Glutamatergic neuron (in vitro differentiated cells): Measurements from ENCODE around the gene KLK15. TPM values are rescaled to one million over a fixed set of nuclear protein-coding genes. Genes with fewer than 3 reads are reported as not detected.
A peak's percentile ranks its signal among the peaks of the same experiment; 100 is the strongest.

Source experiments
- DNase-seq: peaks from one replicate; pipeline ENCODE4 v3.0.0; 2022
- H3K27ac Mint-ChIP-seq: one replicate; pipeline ENCODE4 v1.8.0; 2020; ENCODE audit warnings: mild to moderate bottlenecking, mixed read lengths, inconsistent platforms; ENCODE audit not compliant: unreplicated experiment
- H3K27me3 Mint-ChIP-seq: one replicate; pipeline ENCODE4 v1.8.0; 2020; ENCODE audit warnings: mild to moderate bottlenecking, moderate library complexity, mixed read lengths, inconsistent platforms; ENCODE audit not compliant: unreplicated experiment
- H3K36me3 Mint-ChIP-seq: one replicate; pipeline ENCODE4 v1.8.0; 2020; ENCODE audit warnings: mild to moderate bottlenecking, mixed read lengths, inconsistent platforms; ENCODE audit not compliant: unreplicated experiment
- H3K4me1 Mint-ChIP-seq: one replicate; pipeline ENCODE4 v1.8.0; 2020; ENCODE audit warnings: mild to moderate bottlenecking, low read depth, mixed read lengths, inconsistent platforms; ENCODE audit not compliant: unreplicated experiment
- H3K4me3 Mint-ChIP-seq: one replicate; pipeline ENCODE4 v1.8.0; 2020; ENCODE audit warnings: mild to moderate bottlenecking, mixed read lengths, inconsistent platforms; ENCODE audit not compliant: unreplicated experiment
- H3K9me3 Mint-ChIP-seq: one replicate; pipeline ENCODE4 v1.8.0; 2020; ENCODE audit warnings: mild to moderate bottlenecking, moderate library complexity, mixed read lengths, inconsistent platforms; ENCODE audit not compliant: unreplicated experiment
- total RNA-seq: library from RNA; stranded (reverse); fragmentation: NEBNext Ultra II Directional; extraction: Animal tissue kit (Norgen Biotek cat#: 25700); gene quantifications from one replicate; pipeline ENCODE4 v1.2.1, GENCODE V29; 2021; ENCODE audit not compliant: unreplicated experiment
- TF ChIP-seq, protein P1 (sequence below): fragments of 200-600 bp; sonication (generic); IDR thresholded peaks from one replicate; pipeline ENCODE4 v1.5.0; 2021; ENCODE audit not compliant: partially characterized antibody, unreplicated experiment

The KLK15 gene
- total RNA-seq, 1 donor from 2014 or later = not detected

DNA sequence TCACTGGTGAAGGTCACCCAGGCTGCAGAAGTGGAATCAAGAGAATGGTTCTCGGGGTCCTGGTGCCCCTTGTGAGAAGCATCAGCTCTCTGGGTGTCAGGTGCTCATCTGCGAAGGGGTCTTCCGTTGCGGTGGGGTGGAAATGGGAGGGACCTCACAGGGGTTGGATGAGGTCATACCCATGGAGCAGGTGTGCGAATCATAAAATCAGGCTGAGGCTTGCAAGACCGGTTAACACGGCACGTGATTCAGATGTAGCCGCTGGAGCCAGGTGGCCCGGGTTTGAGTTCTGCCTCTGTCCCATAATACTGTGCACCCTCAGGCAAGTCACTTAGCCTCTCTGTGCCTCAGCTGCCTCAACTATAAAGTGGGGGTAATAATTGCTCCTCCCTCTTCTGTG lies 3.9 kb upstream of the KLK15 start:
- Mint-ChIP-seq H3K4me3 (no peak overlapping the region), H3K27me3 (peaks cover 11% of the 10 kb centered on the region)

DNA sequence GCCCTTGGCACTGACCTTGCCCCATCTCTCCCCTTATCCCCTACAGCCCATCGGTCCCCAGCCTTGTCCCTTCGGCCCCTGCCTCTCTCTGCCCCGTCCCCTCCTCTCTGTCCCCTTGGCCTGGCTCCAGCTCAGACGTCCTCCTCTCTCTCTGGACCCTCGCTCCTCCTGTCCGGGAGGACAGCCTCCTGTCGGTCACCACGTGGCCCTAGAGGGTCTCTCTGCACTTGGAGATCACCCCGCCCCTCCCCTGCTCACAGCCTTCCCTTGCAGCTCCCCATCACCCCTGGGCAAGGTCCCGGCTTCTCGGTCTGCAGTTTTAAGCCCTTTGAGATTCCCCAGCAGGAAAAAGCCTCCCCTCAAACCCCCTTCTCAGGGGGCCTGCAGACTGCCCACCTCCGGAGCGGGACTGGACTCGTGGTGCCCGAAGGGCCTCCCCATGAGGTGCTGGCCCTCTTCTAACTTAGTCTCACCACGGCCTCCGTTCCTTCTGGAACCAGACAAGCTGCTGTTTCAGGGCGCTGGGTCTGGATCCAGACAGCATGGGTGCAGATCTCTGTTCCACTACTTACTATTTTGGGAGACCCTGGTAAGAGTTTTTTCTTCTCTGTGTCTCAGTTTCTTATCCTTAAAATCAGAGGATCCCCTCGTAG lies 3.3 kb upstream of the KLK15 start:
- Mint-ChIP-seq H3K4me3 (peak overlapping the region; percentile 93), H3K9me3 (peaks cover 12% of the 10 kb centered on the region), H3K4me1 (no peaks in the 10 kb centered on the region), H3K27me3 (peaks cover 11% of the 10 kb centered on the region), H3K36me3 (peaks cover 5% of the 10 kb centered on the region), H3K27ac (peak overlapping the region; percentile 26)
- TF ChIP-seq, protein P1, sequence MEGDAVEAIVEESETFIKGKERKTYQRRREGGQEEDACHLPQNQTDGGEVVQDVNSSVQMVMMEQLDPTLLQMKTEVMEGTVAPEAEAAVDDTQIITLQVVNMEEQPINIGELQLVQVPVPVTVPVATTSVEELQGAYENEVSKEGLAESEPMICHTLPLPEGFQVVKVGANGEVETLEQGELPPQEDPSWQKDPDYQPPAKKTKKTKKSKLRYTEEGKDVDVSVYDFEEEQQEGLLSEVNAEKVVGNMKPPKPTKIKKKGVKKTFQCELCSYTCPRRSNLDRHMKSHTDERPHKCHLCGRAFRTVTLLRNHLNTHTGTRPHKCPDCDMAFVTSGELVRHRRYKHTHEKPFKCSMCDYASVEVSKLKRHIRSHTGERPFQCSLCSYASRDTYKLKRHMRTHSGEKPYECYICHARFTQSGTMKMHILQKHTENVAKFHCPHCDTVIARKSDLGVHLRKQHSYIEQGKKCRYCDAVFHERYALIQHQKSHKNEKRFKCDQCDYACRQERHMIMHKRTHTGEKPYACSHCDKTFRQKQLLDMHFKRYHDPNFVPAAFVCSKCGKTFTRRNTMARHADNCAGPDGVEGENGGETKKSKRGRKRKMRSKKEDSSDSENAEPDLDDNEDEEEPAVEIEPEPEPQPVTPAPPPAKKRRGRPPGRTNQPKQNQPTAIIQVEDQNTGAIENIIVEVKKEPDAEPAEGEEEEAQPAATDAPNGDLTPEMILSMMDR = no peak
- no peak for DNase-seq

More for the DNA sequence above, 3.9 kb upstream of the KLK15 start:
- H3K36me3 Mint-ChIP-seq = peaks cover 5% of the 10 kb centered on the region
- no peak for DNase-seq
- H3K9me3 Mint-ChIP-seq = peaks cover 12% of the 10 kb centered on the region
- H3K27ac Mint-ChIP-seq = no peak overlapping the region
- H3K4me1 Mint-ChIP-seq = no peaks in the 10 kb centered on the region
- TF ChIP-seq, protein P1 = no peak

DNA sequence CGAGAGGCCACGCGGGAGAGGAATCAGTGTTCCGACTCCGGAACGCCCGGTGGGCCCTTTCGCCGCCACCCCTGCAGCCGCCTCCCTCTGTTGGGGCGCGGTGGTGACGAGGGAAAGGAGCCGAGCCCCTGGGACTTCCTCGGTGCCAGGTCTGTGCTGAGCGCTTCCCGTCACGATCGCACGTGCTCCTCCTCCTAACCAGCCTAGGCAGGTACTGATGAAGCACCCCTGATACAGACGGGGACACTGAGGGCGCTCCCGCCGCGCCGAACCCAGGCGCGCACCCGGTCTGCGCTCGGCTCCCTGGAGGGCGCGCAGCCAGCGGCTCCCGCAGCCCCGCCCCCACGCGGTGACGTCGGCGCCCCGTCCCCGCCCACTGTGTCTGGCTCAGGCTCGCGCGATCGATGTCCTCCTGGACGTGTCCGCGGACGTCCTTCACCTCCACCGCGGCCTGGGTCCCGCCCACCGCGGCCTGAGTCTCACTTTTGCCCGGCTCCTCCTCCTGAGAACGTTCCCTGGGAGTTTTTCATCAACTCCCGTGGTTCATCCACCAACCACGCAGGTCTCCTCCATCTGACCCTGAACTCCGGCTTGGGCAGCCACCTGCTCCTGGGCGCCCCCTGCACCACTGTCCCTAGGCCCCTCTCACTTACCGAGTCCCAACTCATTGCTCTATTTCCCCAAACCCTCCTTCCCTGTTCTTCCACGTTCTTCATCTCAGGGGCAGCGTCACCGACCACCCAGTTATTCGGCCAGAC lies 2.6 kb upstream of the KLK15 start:
- TF ChIP-seq, protein P1 = no peak
- Mint-ChIP-seq H3K27ac (peak overlapping the region; percentile 26), H3K4me3 (peak overlapping the region; percentile 93), H3K4me1 (no peaks in the 10 kb centered on the region), H3K9me3 (peaks cover 10% of the 10 kb centered on the region), H3K36me3 (no peaks in the 10 kb centered on the region), H3K27me3 (peaks cover 11% of the 10 kb centered on the region)
- DNase-seq = peak; percentile 90

DNA sequence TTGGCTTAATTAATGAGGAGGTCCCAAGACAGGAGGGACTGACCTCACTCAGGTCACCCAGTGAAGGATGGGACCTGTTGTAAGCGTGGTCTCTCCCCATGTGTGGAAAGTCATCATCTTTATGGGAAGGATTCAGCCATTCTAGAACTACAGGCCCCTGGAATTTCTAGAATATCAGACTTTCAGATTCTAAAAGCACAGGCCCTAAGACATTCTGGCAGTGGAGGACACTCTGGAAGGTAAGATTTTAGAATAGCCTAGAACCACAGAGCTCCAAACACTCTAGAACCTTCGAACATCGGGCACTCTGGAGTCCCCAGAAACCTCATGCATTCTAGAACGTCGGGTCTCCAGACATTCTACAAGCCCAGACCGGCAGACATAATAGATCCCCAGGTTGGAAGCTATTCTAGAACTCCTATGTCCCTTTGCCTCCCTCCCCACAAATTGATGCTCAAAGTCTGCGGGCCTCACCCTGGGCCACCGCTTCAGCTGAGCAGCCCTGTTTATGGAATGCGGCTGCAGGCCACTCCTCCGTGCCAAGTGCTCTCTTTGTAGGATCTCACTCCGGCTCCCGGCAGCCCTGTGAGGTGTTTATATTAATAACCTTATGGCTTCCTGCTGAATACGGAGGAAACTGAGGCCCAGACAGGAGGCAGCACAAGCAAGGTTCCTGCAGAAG lies 1.9 kb upstream of the KLK15 start:
- H3K4me3 Mint-ChIP-seq = peak overlapping the region; percentile 76
- TF ChIP-seq, protein P1 = no peak
- DNase-seq = no peak
- H3K27me3 Mint-ChIP-seq = peaks cover 11% of the 10 kb centered on the region
- peaks cover 10% of the 10 kb centered on the region for H3K9me3 Mint-ChIP-seq
- no peak overlapping the region for H3K27ac Mint-ChIP-seq
- H3K36me3 Mint-ChIP-seq = no peaks in the 10 kb centered on the region
- H3K4me1 Mint-ChIP-seq = peaks cover under 1% of the 10 kb centered on the region

DNA sequence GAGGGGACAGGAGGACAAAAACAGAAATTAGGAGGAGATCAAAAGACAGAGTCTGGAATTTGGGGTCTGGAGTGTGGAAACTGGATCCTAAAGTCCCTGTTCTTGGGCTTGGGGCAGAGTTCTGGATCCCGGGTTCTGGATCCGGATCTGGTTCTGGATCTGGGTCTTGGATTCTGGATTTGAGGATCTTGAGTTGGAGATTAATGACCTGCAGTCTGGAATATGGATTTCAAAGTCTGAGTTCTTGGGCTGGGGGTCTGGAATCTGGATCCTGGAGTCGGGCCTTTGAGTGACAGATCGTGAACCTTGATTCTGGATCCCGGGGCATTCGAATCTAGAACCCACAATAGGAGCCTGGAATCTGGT lies 411 bp upstream of the KLK15 start:
- Mint-ChIP-seq H3K9me3 (peaks cover 10% of the 10 kb centered on the region), H3K27ac (no peak overlapping the region), H3K4me3 (no peak overlapping the region), H3K36me3 (no peaks in the 10 kb centered on the region), H3K4me1 (peaks cover 2% of the 10 kb centered on the region), H3K27me3 (peaks cover 8% of the 10 kb centered on the region)
- TF ChIP-seq, protein P1 = no peak
- DNase-seq = no peak
